ENCODE measurements around the gene ADD3.
A peak's percentile ranks its signal among the peaks of the same experiment; 100 is the strongest.
"Not testable (repeated sequence)": the region's sequence is repeated elsewhere in the genome, so short reads cannot be mapped to it uniquely, and the experiment has no call there.

ADD3 gene

DNA sequence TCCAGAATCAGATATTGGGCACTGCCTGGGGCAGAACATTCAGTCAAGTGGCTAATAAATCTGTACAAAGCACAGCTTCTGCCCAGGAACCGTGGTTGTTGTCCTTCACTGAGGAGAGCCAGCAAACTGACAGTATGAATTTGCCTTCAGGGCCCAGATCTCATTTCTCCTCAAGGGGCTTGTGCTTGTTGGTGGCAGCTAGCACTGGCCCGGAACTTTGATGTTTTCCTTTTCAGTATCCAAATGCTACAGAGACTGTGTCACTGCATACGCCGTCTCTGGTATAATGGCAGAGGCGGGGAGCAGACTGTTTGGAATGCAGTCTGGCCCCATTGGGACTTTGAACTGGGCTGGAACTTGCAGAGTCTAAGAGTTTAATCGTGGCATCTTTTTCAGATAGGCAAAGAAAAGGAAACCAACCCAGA lies 30.4 kb upstream of the ADD3 start:
- DNase-seq (ENCODE audit: low read depth in 2 of 2) = no peak

DNA sequence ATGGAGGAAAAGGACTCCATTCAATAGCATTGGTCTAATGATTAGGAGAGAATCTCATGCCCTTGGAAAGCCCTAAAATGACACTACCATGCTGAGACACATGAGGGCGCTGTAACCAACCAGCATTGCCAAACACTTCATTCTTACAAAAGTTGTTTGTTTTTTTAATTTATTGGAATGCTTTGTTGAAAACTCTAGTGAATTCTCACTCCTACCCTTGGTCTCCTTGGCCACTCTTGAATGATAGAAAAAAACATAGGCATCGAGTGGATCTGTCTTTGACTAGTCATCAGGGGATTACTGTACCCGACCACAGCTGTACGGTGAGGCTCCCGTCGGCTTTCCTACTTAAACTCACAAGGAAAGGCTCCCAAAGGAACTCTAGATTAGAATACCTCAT lies 29.3 kb upstream of the ADD3 start:
- peak; percentile 31 to 59 for DNase-seq (ENCODE audit: low read depth in 2 of 2)

DNA sequence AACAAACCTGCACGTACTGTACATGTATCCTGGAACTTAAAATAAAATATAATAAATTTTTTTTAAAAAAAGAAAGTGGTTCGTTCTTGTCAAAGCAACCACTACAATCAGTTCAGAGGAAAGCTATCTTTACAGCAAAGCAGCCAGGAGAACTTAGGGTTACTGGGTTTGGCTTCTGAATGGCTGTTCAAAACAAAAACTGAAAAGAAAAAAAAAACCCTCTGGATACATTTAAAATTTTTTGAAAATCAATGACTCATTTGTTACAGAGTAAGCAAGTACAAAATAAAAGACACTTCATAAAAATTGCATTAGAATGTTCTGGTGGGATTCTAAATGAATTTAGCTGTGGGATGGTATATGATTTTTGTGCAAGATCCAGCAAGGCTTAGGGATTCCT lies 28.6 kb upstream of the ADD3 start:
- no peak for DNase-seq (ENCODE audit: low read depth in 2 of 2)

DNA sequence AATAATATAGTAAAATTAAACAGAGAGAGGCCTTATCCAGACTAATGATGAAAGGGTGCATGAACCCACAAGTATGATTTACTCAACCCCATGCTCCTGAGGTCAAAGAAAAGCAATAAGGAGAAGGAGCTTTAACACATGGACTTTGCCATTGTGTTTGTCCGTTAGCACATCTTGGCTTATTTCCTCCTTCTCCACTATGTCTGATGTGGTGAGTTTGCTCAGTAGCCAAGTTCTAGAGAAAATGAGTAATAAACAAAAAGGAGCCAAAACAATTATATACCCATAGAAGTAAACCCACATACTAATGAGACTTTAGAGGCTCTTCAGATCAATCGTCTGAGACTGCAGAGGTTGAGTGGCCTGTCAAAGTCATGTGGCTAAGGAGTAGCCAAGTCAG lies 26.1 kb upstream of the ADD3 start:
- DNase-seq (ENCODE audit: low read depth in 2 of 2) = no peak

DNA sequence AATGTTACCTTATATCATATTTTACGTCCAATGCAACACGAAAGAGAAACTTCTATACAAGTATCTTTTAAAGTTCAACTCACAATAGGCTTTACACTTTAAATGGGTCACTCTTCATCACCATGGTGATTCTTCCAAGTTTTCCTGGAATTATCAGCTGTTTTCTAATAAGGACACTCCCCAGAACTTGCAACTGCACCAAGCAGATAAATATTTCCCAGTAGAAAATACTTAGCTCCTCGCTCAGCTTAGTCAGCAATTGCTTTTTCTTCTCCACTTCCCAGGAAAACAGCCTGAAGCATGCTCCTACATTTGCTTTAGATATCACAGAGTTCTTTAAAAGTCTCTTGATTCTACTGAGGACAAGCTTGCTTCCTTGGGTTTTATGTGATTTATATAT lies 25.7 kb upstream of the ADD3 start:
- DNase-seq (ENCODE audit: low read depth in 2 of 2) = no peak

DNA sequence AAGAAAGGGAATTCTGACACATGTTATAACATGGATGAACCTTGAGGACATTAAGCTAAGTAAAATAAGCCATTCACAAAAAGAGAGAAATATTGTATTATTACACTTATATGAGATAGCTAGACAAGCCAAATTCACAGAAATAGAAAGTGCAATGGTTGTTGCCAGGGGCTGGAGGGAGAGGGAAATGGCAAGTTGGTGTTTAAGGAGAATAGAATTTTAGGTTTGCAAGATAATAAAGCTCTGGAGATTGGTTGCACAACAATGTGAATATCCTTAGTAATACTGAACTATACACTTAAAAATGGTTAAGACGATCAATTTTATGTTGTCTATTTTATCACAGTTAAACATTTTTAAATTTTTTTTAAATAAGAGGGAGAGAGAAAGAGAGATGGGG lies 25.0 kb upstream of the ADD3 start:
- no peak for DNase-seq (ENCODE audit: low read depth in 2 of 2)

DNA sequence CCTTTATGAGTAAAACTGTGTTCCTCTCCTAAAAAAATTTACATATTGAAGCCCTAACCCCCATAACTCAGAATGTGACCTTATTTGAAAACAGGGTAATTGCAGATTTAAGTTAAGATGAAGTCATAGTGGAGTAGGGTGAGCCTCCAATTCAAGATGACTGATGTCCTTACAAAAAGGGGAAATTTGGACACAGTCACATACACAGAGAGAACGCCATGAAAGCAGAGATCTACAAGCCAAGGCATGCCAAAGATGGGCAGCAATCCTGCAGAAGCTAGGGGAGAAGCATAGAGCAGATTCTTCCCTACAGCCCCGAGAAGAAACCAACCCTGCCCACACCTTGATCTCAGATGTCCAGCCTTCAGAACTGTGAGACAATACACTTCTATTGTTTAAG lies 23.8 kb upstream of the ADD3 start:
- DNase-seq (ENCODE audit: low read depth in 2 of 2) = no peak

DNA sequence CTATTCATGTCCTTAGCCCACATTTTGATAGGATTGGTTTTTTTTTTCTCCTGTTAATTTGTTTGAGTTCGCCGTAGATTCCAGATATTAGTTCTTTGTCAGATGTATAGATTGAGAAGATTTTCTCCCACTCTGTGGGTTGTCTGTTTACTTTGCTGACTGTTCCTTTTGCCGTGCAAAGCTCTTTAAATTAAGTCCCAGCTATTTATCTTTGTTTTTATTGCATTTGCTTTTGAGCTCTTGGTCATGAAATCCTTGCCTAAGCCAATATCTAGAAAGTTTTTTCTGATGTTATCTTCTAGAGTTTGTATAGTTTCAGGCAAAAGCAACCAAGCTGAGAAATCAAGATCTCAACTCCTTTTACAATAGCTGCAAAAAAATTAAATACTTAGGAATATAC lies 22.0 kb upstream of the ADD3 start:
- DNase-seq (ENCODE audit: low read depth in 2 of 2) = not testable (repeated sequence)

DNA sequence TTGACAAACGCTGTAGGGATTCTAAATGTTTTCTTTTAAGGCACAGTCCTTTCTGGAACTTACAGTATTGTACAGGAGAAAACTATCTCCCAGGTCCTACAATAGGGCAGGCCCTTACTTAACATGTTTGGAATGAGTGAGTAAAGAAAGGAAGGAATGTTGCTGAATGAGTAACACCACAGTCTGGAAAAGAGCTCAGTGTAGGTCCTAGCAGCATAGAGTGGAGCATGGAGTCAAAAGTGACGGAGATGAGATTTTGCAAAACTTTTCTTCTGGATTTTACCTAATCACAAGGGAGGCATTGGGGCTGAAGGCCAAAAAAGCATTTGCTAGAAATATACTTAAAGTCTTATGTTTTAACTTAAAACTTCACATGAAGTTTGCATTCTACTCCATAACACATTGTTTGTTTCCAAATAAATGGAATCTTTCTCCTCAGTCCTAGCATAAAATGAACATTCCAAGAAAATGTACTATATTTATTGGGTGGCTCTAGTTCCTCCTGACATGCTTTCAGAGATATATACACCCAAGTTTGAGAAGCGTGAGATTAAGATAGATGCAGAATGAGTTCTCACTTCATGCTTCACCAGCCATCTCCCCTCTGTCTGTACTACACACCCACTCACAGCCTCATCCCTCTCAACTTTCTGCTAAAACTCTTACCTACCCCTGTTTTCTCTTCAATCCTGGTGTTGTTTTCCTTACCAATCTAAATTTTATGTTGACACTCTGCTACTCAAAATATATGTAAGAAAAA lies 20.2 kb upstream of the ADD3 start:
- DNase-seq (ENCODE audit: low read depth in 2 of 2) = no peak

DNA sequence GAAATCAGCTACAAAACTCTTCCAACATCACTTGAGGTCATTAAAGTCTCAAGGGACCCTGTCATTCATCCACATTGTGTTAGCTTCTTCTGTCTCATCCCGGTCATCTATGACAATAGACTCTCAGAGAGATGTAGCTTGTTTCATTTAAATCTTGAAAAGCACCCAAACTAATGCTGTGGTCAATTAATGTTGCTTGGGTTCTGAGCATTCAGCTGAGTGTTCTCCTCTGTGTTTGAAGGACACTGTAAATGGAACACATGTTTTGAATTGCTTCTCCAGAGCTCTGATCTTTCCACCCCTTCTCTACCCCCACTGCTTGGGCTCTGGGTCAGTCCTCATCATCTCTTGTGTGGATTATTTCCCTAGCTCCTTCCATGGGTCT lies 19.6 kb upstream of the ADD3 start:
- no peak for DNase-seq (ENCODE audit: low read depth in 2 of 2)

DNA sequence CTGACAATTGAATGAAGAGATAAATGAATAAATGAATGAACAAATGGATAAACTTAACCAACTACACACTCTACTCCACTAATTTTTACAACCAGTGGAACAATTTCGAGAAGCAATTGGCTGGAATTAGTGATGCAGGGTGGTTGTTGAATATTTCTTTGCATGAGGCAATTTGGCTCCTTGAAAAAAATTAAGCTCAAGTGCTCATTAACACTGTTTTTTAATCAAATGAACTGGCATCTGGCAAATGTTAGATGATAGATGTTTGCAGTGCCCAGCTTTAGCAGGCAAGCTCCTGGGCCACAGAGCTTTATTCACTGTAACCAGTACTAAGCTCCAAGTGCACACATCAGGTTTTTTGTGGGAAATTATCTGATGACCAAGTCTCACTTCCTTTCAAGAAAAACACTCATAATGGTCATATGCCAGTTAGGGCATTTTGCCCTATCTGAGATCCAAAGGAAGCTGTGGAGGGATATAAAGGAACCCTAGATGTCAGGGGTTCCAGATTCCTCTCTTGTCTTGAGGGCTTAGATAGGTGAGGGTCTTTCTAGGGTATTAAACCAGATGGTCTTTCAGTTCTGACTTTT lies 16.4 kb upstream of the ADD3 start:
- DNase-seq (ENCODE audit: low read depth in 2 of 2) = no peak

DNA sequence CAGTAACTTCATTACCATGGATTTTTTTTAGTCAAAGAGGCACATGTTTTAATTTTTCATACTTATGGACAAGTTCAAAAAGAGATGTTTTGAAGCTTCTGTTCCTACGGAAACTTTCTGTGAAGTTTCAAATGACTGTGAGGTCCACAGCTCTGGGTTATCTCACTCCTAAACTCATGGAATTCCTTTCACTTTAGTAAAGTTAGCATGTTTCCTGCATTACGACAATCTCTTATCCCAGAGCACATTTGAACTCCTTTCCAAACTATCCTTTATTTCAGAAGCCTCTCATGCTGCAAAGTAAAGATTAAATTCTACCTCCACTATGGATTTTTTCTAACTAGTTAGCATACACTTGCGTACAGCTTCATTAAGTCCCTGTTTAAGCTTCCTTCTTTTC lies 15.3 kb upstream of the ADD3 start:
- DNase-seq (ENCODE audit: low read depth in 2 of 2) = no peak

DNA sequence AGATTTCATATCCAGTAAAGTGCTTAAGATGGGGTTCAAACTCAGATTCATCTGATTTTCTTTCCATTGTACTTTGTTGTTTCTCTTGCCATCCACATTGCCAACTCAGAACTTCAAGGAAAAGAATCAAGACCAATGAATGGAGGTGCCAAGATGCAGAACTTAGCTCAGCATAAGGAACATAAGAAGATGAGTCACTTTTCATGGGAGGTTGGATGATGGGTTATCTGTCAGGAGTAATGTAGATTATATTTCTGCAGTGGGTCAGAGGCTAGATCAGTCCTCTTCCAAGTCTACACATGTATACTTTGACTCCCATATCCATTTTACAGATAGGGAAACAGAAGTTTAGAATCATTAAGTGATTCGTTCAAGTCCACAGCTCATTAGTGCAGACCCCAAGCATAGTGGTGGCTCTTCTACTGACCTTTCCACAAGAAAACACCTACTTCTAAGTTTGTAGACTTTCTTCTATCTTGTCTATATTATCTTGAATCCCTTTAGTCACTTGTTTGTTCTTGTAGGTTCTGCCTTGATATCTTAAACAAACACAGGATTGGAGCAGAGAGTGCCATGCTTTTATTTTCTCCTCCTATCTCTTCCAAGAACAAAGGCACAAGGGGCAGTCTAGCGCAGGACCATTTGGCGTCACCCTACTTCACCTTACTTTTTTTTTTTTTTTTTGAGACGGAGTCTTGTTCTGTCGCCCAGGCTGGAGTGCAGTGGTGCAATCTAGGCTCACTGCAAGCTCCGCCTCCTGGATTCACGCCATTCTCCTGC lies 14.0 kb upstream of the ADD3 start:
- DNase-seq (ENCODE audit: low read depth in 2 of 2) = no peak

DNA sequence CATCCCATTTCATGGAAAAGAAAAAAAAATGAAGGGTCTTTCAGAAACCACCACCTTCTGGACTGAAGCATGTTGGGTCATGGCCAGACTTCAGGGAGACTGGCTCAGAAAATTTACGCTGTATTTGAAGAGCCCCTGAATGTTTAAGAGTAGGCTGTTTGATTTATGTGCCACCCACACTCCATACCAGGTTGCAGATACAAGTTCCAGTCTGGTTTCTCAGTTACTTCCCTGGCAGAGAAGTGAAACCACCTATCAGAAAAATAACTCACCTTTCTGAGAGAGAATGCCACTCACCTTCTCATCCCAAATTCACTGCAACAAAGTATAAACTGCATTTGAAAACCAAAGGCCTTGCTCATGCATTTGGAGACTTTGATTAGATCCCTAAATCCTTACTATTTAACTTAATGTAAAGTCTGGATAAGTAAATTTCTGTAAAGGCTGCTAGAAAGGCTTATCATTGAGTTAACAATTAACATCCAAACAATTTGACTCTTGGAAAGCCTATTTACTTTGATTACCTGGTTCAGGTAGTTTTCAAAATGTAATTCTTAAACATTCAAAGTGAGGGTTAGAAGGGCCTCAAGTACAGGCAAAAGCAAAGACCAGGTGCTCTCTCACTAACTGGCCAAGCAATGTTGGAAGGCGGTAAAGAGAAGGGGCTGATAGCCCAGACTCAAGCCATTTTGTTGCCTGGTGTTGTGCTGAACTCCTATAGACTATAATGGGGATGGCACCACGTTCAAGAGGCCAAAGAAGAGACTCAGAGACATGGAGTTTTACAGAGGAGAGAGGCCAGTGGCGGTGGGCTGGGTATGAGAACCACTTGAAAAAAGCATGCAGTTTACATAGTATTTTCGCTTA lies 12.8 kb upstream of the ADD3 start:
- no peak for DNase-seq (ENCODE audit: low read depth in 2 of 2)

DNA sequence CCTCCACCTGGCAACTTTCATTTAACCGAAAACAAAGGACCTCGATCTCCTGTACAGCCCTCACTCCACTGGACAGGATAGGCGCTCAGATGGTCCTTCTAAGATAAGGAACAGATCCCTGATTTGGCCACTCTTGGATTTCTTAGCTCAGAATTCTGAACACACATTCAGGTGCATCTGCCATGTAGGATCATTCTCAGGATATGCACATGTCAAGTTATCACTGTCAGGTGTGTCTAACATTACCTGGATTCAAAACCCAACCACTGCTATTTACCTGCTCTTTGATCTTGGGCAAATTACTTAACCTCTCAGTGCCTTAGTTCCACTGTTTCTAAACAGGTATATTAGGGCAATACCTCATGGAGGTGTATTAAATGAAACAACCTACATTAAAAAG lies 12.2 kb upstream of the ADD3 start:
- DNase-seq (ENCODE audit: low read depth in 2 of 2) = no peak

DNA sequence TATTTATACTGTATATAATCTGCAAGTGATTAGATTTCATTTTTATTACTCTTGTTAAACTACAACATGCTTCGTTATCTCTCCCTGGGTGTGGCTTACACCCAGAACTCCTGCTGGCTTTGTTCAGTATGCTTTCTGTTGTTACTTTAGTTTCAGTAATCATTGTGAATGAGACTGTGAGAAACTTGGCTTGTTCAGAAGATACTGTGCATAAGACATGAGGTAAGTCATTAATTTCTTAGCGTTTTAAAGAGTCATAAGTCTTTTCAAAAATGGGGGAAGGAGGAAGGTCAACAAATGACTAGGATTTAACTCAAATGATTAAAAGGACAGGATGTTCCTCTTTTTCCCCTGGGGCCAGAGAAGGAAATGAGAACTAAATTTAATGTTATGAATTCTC lies 11.6 kb upstream of the ADD3 start:
- no peak for DNase-seq (ENCODE audit: low read depth in 2 of 2)

DNA sequence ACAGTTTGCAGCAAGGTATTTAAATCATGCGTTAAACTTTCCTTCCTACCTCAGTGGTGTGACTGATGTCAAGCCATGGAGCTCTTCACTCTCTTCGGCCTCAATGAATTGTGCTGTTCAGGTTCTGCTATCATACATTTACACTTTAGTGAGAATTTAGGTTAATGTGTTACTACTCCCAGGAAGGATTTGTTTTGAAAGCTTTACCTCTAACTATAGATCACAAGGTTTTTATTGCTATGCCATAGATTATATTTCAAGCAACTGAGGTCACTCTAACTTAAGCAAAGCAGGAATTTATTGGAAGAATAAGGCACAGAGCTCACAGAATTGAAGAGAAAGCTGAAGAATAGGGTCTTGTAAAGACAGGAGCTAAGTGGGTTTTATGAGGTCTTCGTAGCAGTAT lies 11.0 kb upstream of the ADD3 start:
- DNase-seq (ENCODE audit: low read depth in 2 of 2) = no peak

DNA sequence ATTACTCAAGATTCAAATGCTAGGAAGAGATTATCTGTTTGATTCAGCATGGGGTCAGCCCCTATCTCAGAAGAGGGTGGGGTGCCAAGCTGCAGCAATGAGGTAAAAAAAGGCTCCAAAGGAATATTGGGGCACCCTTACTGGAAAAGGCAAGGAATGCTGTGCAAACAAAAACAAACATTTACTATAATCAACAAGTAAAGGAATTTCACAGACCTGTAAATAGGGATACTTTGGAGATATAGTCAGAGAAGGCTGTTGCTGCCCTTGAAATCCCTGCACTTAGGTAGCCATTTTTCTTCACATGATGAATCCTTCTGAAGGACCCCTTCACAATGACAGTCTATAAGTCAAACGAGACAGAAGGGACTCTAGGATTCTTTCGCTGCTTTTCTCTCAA lies 10.6 kb upstream of the ADD3 start:
- DNase-seq (ENCODE audit: low read depth in 2 of 2) = no peak

DNA sequence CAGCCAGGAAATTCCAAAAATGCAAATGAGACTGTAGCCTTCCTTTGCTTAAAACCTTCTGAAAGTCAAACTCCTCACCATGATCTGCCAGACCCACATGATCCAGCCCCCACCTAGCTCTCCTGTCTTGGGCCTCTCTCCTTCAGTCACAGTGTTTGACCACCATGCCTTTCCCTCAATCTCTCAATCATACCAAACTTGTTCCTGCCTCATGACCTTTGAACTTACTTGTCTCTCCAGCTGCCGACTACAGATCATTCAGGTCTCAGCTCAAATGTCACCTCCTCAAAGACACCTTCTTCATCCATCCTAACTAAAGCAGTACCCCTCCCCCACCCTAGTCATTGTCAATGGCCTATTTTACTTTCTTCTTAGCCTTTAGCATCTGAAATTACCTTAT lies 9.3 kb upstream of the ADD3 start:
- DNase-seq (ENCODE audit: low read depth in 2 of 2) = no peak

DNA sequence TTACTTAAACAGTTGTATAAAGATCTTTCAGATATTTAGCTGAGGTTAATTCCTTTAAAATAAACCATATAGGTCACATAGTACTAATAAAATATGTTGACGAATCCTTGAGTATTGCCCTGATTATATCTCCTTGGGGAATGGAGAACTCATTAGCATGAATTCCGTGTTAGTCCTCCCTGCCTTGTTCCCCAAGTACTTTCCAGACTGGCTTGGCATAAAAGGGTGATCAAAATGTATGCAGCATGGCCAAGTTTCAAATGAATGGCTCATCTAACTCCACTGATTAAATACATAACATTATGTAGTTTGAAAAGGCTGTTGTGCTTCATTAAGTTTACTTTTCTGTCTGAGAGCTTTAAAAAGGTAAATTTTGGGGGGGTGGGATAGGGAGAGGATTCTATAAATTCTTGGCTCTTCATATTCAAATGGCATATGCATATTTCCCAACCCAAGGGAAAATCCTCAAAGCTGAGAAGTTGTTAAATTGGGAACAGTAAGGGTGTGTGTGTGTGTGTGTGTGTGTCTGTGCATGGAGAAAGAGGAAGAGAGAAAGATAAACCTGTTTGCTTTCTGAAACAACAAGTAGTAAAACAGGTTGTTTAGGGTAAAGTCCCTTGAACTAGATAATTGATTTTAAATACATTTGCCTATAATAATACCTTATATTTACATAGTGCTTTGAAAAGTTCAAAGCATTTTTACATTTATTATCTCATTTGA lies 4.8 kb upstream of the ADD3 start:
- DNase-seq (ENCODE audit: low read depth in 2 of 2) = no peak

DNA sequence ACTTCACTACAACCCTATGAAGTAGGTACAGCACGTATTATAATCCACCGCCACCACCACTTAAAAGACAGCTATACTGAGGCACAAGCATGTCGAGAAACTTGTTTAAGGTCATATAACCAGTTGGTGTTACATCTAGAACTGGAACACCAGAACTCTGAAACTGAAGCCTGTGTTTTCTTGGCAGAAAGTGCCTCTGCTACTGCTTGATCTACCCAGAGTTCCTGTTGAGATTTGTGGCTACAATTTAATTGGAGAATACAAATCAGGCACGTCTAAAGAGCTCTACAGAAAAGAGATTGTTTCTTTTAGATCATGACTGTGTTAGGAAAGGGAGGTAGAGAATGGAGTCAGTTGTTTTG lies 4.3 kb upstream of the ADD3 start:
- DNase-seq (ENCODE audit: low read depth in 2 of 2) = no peak

DNA sequence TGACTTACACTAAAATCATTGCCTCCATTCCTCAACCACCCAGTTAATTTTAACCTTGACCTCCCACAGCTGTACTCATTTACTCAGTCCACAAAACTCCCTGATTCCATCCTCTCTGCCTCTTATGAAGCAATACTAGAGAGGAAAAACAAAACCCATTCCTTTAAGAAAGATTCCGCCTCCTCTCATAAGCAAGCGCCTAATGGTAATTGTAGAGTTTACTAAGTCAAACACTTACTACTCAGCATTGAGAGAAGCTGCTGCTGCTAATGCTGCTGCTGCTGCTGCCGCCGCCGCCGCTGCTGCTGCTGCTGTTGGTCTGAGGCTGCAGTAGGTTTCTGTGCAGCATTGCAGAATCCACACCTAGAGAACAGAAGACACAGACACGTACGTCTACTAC lies 2.1 kb upstream of the ADD3 start:
- DNase-seq (ENCODE audit: low read depth in 2 of 2) = no peak

Data from stimulated activated CD4-positive, alpha-beta T cell treated with anti-CD3 and anti-CD28 coated beads, Interleukin-12 subunit alpha, Interleukin-12 subunit beta, amount 100 ng/mL, for 24 hours (primary cell).